ENCODE data around the gene TMEM232.
"Not testable (repeated sequence)": the region's sequence is repeated elsewhere in the genome, so short reads cannot be mapped to it uniquely, and the experiment has no call there.

Gene TMEM232

GRCh38 chr5:110707260-110707844 lies 19.1 kb downstream of the TMEM232 start:
- DNase-seq (ENCODE audit: low read depth), result no peak

GRCh38 chr5:110705349-110705748 lies 21.1 kb downstream of the TMEM232 start:
- DNase-seq (ENCODE audit: low read depth), result no peak

GRCh38 chr5:110703481-110703880 lies 23.0 kb downstream of the TMEM232 start:
- no peak for DNase-seq (ENCODE audit: low read depth)

- DNase-seq (ENCODE audit: low read depth), result no peak
Measured at GRCh38 chr5:110702704-110703103, 23.8 kb downstream of the TMEM232 start.

GRCh38 chr5:110702300-110702699 lies 24.2 kb downstream of the TMEM232 start:
- DNase-seq (ENCODE audit: low read depth), result no peak

- DNase-seq (ENCODE audit: low read depth), result not testable (repeated sequence)
Measured at GRCh38 chr5:110692669-110693068, 33.8 kb downstream of the TMEM232 start.

GRCh38 chr5:110690587-110690986 lies 35.9 kb downstream of the TMEM232 start:
- not testable (repeated sequence) for DNase-seq (ENCODE audit: low read depth)

GRCh38 chr5:110687485-110687884 lies 39.0 kb downstream of the TMEM232 start:
- DNase-seq (ENCODE audit: low read depth), result no peak

GRCh38 chr5:110686270-110686669 lies 40.2 kb downstream of the TMEM232 start:
- DNase-seq (ENCODE audit: low read depth), result no peak

- DNase-seq (ENCODE audit: low read depth), result no peak
Measured at GRCh38 chr5:110681953-110682352, 44.5 kb downstream of the TMEM232 start.

GRCh38 chr5:110681109-110681508 lies 45.4 kb downstream of the TMEM232 start:
- no peak for DNase-seq (ENCODE audit: low read depth)

- DNase-seq (ENCODE audit: low read depth), result not testable (repeated sequence)
Measured at GRCh38 chr5:110676554-110676953, 49.9 kb downstream of the TMEM232 start.

GRCh38 chr5:110665184-110665726 lies 61.2 kb downstream of the TMEM232 start:
- DNase-seq (ENCODE audit: low read depth), result no peak

- no peak for DNase-seq (ENCODE audit: low read depth)
Measured at GRCh38 chr5:110663525-110663924, 62.9 kb downstream of the TMEM232 start.

- no peak for DNase-seq (ENCODE audit: low read depth)
Measured at GRCh38 chr5:110658006-110658405, 68.5 kb downstream of the TMEM232 start.

GRCh38 chr5:110653231-110653970 lies 73.1 kb downstream of the TMEM232 start:
- DNase-seq (ENCODE audit: low read depth), result no peak

GRCh38 chr5:110651507-110651906 lies 75.0 kb downstream of the TMEM232 start:
- DNase-seq (ENCODE audit: low read depth), result no peak

GRCh38 chr5:110644357-110644756 lies 82.1 kb downstream of the TMEM232 start:
- no peak for DNase-seq (ENCODE audit: low read depth)

- DNase-seq (ENCODE audit: low read depth), result no peak
Measured at GRCh38 chr5:110638970-110639902, 87.2 kb downstream of the TMEM232 start.

- no peak for DNase-seq (ENCODE audit: low read depth)
Measured at GRCh38 chr5:110634475-110634874, 92.0 kb downstream of the TMEM232 start.

GRCh38 chr5:110631236-110631635 lies 95.2 kb downstream of the TMEM232 start:
- DNase-seq (ENCODE audit: low read depth), result no peak

- DNase-seq (ENCODE audit: low read depth), result no peak
Measured at GRCh38 chr5:110630350-110630749, 96.1 kb downstream of the TMEM232 start.

All from activated T-helper 1 cell treated with Interleukin-2 at 50 U/mL for 16 hours (primary cell).